ENCODE results near the gene SEZ6L.

SEZ6L gene

DNA sequence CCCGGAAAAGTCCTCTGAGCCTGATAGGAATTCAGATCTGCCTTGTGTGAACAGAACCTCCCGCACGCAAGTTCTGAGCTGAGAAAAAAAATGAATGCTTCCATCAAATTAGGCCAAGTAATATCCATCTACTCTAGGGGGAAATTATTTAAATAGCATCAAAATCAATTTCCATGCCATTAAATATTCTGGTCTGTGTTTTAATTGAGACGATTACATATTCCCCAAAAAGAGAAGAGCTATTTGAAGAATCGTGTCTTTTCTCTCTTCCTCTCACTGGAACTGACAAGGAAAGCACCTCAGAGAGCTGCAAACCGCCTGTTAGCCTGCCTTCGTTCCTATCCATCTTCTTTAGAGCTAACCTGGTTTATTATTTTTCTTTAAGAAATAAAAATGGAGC lies 96.0 kb downstream of the SEZ6L start:
- in situ Hi-C loops (cut with MboI; ENCODE audit: low sequenced_read_pairs, unreplicated experiment) = no loop called here
- TF ChIP-seq, protein P1, sequence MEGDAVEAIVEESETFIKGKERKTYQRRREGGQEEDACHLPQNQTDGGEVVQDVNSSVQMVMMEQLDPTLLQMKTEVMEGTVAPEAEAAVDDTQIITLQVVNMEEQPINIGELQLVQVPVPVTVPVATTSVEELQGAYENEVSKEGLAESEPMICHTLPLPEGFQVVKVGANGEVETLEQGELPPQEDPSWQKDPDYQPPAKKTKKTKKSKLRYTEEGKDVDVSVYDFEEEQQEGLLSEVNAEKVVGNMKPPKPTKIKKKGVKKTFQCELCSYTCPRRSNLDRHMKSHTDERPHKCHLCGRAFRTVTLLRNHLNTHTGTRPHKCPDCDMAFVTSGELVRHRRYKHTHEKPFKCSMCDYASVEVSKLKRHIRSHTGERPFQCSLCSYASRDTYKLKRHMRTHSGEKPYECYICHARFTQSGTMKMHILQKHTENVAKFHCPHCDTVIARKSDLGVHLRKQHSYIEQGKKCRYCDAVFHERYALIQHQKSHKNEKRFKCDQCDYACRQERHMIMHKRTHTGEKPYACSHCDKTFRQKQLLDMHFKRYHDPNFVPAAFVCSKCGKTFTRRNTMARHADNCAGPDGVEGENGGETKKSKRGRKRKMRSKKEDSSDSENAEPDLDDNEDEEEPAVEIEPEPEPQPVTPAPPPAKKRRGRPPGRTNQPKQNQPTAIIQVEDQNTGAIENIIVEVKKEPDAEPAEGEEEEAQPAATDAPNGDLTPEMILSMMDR (IDR thresholded peaks at IDR 0.05; ENCODE audit: borderline replicate concordance, control extremely low read depth, extremely low read depth, insufficient read depth, missing control alignments) = no peak
- no peak for DNase-seq (ENCODE audit: low spot score)

DNA sequence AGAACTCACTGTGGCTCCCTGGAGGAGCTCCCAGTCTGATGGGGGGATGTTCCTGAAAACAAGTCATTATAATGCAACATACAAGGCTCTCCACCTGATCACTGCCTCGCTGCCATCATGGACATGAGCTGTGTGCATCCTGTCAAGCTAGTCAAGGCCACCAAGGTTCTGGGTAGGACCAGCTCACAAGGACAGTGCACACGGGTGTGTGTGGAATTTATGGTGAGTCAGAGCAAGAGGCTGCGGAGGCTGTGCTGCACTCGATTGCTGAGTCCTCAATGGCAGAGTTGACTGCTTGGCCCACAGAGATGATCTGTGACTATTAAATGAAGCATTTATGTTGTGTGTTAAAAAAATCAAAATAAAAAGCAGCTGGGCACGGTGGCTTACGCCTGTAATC lies 96.6 kb downstream of the SEZ6L start:
- TF ChIP-seq, protein P1 (IDR thresholded peaks at IDR 0.05; ENCODE audit: borderline replicate concordance, control extremely low read depth, extremely low read depth, insufficient read depth, missing control alignments) = no peak
- DNase-seq (ENCODE audit: low spot score) = no peak
- in situ Hi-C loops (cut with MboI; ENCODE audit: low sequenced_read_pairs, unreplicated experiment) = no loop called here

DNA sequence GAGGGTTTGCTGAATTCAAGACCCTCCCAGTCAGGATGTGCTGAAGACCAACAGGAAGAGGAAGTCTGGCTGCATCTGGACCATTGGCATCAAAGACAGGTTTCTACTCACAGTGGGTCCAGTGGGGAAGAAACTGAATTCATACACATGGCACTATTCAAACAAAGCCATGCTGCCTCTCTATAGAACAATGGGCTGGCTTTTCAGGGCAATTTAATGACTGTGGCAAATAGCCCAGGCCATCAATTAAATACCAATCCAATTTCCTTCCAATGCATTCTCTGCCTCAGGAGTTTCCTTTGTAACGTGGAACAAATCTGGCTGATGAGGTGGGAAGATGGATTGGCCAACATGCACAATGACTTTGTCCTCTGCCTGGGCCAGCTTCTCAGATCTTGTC lies 98.6 kb downstream of the SEZ6L start:
- TF ChIP-seq, protein P1 (IDR thresholded peaks at IDR 0.05; ENCODE audit: borderline replicate concordance, control extremely low read depth, extremely low read depth, insufficient read depth, missing control alignments) = no peak
- no peak for DNase-seq (ENCODE audit: low spot score)
- in situ Hi-C loops (cut with MboI; ENCODE audit: low sequenced_read_pairs, unreplicated experiment) = no loop called here

DNA sequence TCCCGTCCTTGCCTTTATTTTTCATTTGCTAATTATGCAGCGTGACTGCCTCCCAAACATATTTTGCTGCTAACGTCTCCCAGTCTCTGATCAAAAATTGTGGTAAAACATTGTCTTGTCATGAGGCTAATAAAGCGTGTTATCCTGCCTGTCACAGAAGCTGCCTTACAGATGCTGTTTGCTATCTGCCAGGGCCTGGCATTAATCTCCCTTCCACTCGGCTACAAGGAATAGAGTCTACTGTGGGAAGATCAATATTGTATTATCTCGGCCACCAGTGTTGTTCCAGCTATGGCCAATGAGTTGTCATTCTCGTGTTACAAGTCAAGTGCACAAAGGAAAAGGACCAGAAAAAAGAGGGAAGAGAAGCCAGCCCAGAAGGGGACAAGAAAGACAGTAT lies 100.3 kb downstream of the SEZ6L start:
- DNase-seq (ENCODE audit: low spot score) = no peak
- in situ Hi-C loops (cut with MboI; ENCODE audit: low sequenced_read_pairs, unreplicated experiment) = no loop called here
- TF ChIP-seq, protein P1 (IDR thresholded peaks at IDR 0.05; ENCODE audit: borderline replicate concordance, control extremely low read depth, extremely low read depth, insufficient read depth, missing control alignments) = no peak

DNA sequence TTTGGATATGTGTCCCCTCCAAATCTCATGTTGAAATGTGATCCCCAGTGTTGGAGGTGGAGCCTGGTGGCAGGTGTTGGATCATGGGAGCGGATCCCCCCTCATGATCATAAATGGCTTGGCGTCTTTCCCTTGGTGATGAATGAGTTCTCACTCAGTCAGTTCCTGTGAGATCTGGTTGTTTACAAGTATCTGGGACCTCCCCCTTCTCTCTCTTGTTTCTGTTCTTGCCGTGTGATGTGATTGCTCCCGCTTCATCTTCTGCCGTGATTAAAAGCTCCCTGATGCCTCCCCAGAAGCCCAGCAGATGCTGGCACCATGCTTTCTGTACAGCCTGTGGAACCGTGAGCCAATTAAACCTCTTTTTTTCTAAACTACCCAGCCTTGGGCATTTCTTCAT lies 102.2 kb downstream of the SEZ6L start:
- in situ Hi-C loops (cut with MboI; ENCODE audit: low sequenced_read_pairs, unreplicated experiment) = no loop called here
- no peak for DNase-seq (ENCODE audit: low spot score)

DNA sequence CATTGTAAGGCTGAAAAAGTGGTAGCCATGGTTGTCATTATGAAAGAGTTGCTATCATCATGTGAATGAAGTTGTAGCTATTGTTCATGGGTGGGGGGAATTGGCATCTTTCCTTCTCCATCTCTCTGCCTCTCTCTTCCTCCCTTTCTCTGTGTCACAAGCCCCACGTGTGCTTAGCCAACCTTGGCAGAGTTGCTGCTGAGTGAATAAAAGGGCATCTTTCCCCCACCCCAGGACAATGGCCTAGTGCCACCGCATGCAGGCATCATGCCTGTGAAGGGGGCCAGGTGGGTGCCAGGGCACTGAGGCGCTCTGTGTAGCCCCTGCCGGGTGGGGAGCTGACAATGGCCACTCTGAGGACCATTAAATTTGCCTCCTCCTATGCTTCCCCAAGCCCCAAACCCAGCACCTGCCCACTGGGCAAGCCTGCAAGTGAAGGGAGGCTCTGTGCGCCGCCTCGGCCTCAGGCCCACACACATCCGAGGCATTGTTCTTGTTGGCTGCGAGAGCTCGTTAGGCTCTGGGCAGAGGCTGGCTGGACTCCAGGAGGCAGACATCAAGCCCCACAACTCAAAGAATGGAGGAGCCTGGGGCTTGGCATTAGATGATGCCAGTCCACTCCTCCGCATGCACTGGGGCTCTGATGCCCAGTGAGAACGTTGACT lies 103.9 kb downstream of the SEZ6L start:
- in situ Hi-C loops (cut with MboI; ENCODE audit: low sequenced_read_pairs, unreplicated experiment) = no loop called here
- DNase-seq (ENCODE audit: low spot score) = no peak
- TF ChIP-seq, protein P1 (IDR thresholded peaks at IDR 0.05; ENCODE audit: borderline replicate concordance, control extremely low read depth, extremely low read depth, insufficient read depth, missing control alignments) = no peak

More for the DNA sequence above, 102.2 kb downstream of the SEZ6L start:
- TF ChIP-seq, protein P1 (IDR thresholded peaks at IDR 0.05; ENCODE audit: borderline replicate concordance, control extremely low read depth, extremely low read depth, insufficient read depth, missing control alignments) = no peak

All from GM13976 (cell line).